CD4-positive, alpha-beta memory T cell (primary cell): ENCODE measurements around the gene STAT2. TPM values are rescaled to one million over a fixed set of nuclear protein-coding genes. Genes with fewer than 3 reads are reported as not detected.

Source experiments
- CTCF ChIA-PET: fragments of 350-600 bp; sonication (Branson Sonifier 250); formaldehyde crosslinking; loops from one replicate; lab custom pipeline; 2021; ENCODE audit warnings: inconsistent platforms; ENCODE audit not compliant: partially characterized antibody; lab: Charles Lee
- POLR2A ChIA-PET: fragments of 350-600 bp; sonication (Branson Sonifier 250); formaldehyde crosslinking; loops from one replicate; lab custom pipeline; 2021; ENCODE audit not compliant: partially characterized antibody; lab: Charles Lee
- DNase-seq, 5 donors: peaks; one replicate each; pipeline versions ENCODE4 v3.0.0 to v3.0.0-alpha.2; 2020 to 2022; ENCODE audit warnings: mixed read lengths in 1 of 5
- H3K27ac ChIP-seq: one replicate; pipeline ENCODE4 v1.7.0; 2013; ENCODE audit warnings: low read depth, low read length
- H3K27me3 ChIP-seq: 2 replicates; pipeline ENCODE4 v1.7.0; 2013; ENCODE audit warnings: mild to moderate bottlenecking, low read length, moderate library complexity; ENCODE audit not compliant: insufficient read depth
- H3K36me3 ChIP-seq: 2 replicates; pipeline ENCODE4 v1.7.0; 2013; ENCODE audit warnings: mild to moderate bottlenecking, low read length, moderate library complexity; ENCODE audit not compliant: insufficient read depth
- H3K4me1 ChIP-seq: 2 replicates; pipeline ENCODE4 v1.7.0; 2013; ENCODE audit warnings: mild to moderate bottlenecking, low read length, moderate library complexity; ENCODE audit not compliant: insufficient read depth
- H3K4me3 ChIP-seq, 2 donors: one replicate each; pipeline ENCODE4 v1.7.0; 2013; ENCODE audit warnings: low read length in 2 of 2, mild to moderate bottlenecking in 1 of 2
- H3K9me3 ChIP-seq, 2 donors: one replicate each; pipeline ENCODE4 v1.7.0; 2013; ENCODE audit warnings: low read length in 2 of 2, control low read depth in 1 of 2; ENCODE audit not compliant: control insufficient read depth in 1 of 2
- H3K27ac Mint-ChIP-seq, 7 donors: one replicate each; pipeline ENCODE4 v1.8.0; 2020 to 2021; ENCODE audit warnings: mixed read lengths in 7 of 7, mild to moderate bottlenecking in 6 of 7, inconsistent platforms in 3 of 7, moderate library complexity in 3 of 7
- H3K27me3 Mint-ChIP-seq, 2 donors: one replicate each; pipeline ENCODE4 v1.8.0; 2020 to 2021; ENCODE audit warnings: mixed read lengths in 2 of 2
- H3K36me3 Mint-ChIP-seq, 2 donors: one replicate each; pipeline ENCODE4 v1.8.0; 2020 to 2021; ENCODE audit warnings: mixed read lengths in 2 of 2, inconsistent platforms in 1 of 2, mild to moderate bottlenecking in 1 of 2
- H3K4me1 Mint-ChIP-seq, 4 donors: one replicate each; pipeline ENCODE4 v1.8.0; 2020 to 2021; ENCODE audit warnings: mixed read lengths in 4 of 4, mild to moderate bottlenecking in 1 of 4
- H3K4me3 Mint-ChIP-seq, 8 donors: one replicate each; pipeline ENCODE4 v1.8.0; 2020 to 2021; ENCODE audit warnings: mixed read lengths in 8 of 8, mild to moderate bottlenecking in 7 of 8, moderate library complexity in 6 of 8, inconsistent platforms in 3 of 8
- H3K9me3 Mint-ChIP-seq, 8 donors: one replicate each; pipeline ENCODE4 v1.8.0; 2020 to 2021; ENCODE audit warnings: mixed read lengths in 8 of 8, mild to moderate bottlenecking in 5 of 8, inconsistent platforms in 3 of 8, moderate library complexity in 1 of 8
- intact Hi-C: fragments of 100-400 bp; cut with micrococcal nuclease; formaldehyde crosslinking; loops from one replicate; pipeline ENCODE4 v1.15.1; 2023
- polyA plus RNA-seq, 2 donors: library from polyadenylated mRNA; unstranded; fragments of 300-500 nt; fragmentation: Illumina TruSeq; gene quantifications; one replicate each; pipeline ENCODE4 v1.2.3, GENCODE V29; 2021
- total RNA-seq, 2 experiments: library from RNA; stranded (reverse); gene quantifications; one replicate each; pipeline ENCODE4 v1.2.3, GENCODE V29; 2021

The STAT2 gene
- total and polyA plus RNA-seq, 4 experiments from 2014 or later: 74.4 to 193 (median 136) TPM

DNA sequence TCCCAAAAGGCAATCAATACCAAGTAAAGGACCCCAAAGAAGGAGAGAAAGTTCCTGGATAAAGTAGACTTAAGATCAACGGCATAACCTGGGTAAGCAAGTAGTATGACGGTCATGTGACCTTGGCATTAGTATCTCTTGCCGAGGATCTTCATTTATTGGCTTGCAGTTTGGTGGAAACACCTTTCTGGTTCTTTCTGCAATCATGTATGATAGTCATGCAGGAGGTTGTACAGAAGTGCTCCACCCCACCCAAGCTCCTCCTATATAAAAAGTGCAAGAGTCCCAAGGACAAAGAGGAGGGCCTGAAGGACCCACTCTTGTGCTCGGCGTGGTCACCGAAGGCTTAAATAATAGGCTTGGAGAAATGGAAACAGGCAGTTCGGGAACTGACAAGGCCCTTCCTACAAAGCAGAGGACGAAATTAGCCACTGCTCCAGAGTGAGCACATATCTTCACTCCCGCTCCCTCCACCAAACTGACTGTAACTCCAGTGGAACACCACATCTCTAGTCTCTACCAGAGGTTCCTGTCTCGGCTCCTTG lies 60.5 kb downstream of the STAT2 start:
- DNase-seq: peak; percentile 38 to 67 (median 49)
- Histone ChIP-seq H3K4me3 (peak overlapping the region; percentile 79 to 83), H3K27ac (peak overlapping the region; percentile 99), H3K4me1 (peaks cover 57% of the 10 kb centered on the region), H3K27me3 (no peaks in the 10 kb centered on the region), H3K9me3 (no peaks in the 10 kb centered on the region), H3K36me3 (peaks cover 4% of the 10 kb centered on the region)
- Mint-ChIP-seq H3K27ac (peak overlapping the region; percentile 95 to 99 (median 98)), H3K36me3 (peaks cover 0 to 27% of the 10 kb centered on the region in 2 donors), H3K4me1 (peaks cover 31 to 67% (median 52%) of the 10 kb centered on the region in 4 donors), H3K27me3 (no peaks in the 10 kb centered on the region), H3K9me3 (no peaks in the 10 kb centered on the region), H3K4me3 (peak overlapping the region; percentile 90 to 97 (median 96))
- intact Hi-C loops: loop anchor here (1.0 kb wide), 1 partner anchor 8 kb away; no protein-coding TSS in a partner anchor
- CTCF ChIA-PET: interaction anchor here (1.3 to 1.6 kb wide), 4 partner anchors 17 to 165 kb away, joined by 4 to 6 read pairs (median 6); partner anchors contain the start of genes CNPY2, RNF41 and STAT2
- POLR2A ChIA-PET: interaction anchor here (0.6 to 2.8 kb wide), 17 partner anchors 8 to 427 kb away, joined by 3 to 11 read pairs (median 4); partner anchors contain the start of genes ANKRD52, CNPY2, ESYT1 and IL23A

GRCh38 chr12:56298828-56299227 lies 61.1 kb downstream of the STAT2 start:
- ChIA-PET CTCF (interaction anchor here (0.9 to 2.3 kb wide), 8 partner anchors 10 to 175 kb away, joined by 3 to 7 read pairs (median 6); partner anchors contain the start of genes CNPY2, RNF41, SMARCC2 and STAT2), POLR2A (interaction anchor here (0.8 to 2.8 kb wide), 14 partner anchors 8 to 427 kb away, joined by 3 to 11 read pairs (median 4); partner anchors contain the start of genes ANKRD52, CNPY2, ESYT1 and IL23A)
- peaks cover 34 to 71% (median 55%) of the 10 kb centered on the region in 4 donors for H3K4me1 Mint-ChIP-seq
- Histone ChIP-seq H3K27ac (peak overlapping the region; percentile 99), H3K4me1 (peaks cover 61% of the 10 kb centered on the region), H3K4me3 (peak overlapping the region; percentile 79 to 83), H3K36me3 (peaks cover 4% of the 10 kb centered on the region), H3K9me3 (no peaks in the 10 kb centered on the region), H3K27me3 (no peaks in the 10 kb centered on the region)
- peaks cover 0 to 30% of the 10 kb centered on the region in 2 donors for H3K36me3 Mint-ChIP-seq
- intact Hi-C loops: loop anchor here (1.0 kb wide), 1 partner anchor 8 kb away; no protein-coding TSS in a partner anchor
- H3K27me3 Mint-ChIP-seq: no peaks in the 10 kb centered on the region
- peak overlapping the region; percentile 90 to 97 (median 96) for H3K4me3 Mint-ChIP-seq
- peak overlapping the region; percentile 95 to 99 (median 98) for H3K27ac Mint-ChIP-seq
- H3K9me3 Mint-ChIP-seq: no peaks in the 10 kb centered on the region
- DNase-seq: peak in 1 of 5 donors; percentile 8

GRCh38 chr12:56297400-56297799 lies 62.5 kb downstream of the STAT2 start:
- POLR2A ChIA-PET: interaction anchor here (0.7 to 1.5 kb wide), 5 partner anchors 18 to 172 kb away, joined by 3 to 5 read pairs (median 3); partner anchors contain the start of genes CNPY2, COQ10A and TIMELESS
- Mint-ChIP-seq H3K4me1 (peaks cover 37 to 78% (median 60%) of the 10 kb centered on the region in 4 donors), H3K36me3 (peaks cover 3 to 35% of the 10 kb centered on the region in 2 donors), H3K4me3 (peak overlapping the region in 5 of 8 donors; percentile 19 to 59 (median 28)), H3K27ac (peak overlapping the region in 5 of 7 donors; percentile 47 to 98 (median 79)), H3K27me3 (no peaks in the 10 kb centered on the region), H3K9me3 (no peaks in the 10 kb centered on the region)
- CTCF ChIA-PET: interaction anchor here (1.1 to 2.3 kb wide), 6 partner anchors 10 to 108 kb away, joined by 3 to 7 read pairs (median 4); partner anchors contain the start of genes COQ10A, SMARCC2 and STAT2
- no peak overlapping the region for H3K27ac ChIP-seq
- no peak for DNase-seq
- peaks cover 6% of the 10 kb centered on the region for H3K36me3 ChIP-seq
- no peak overlapping the region for H3K4me3 ChIP-seq
- no peaks in the 10 kb centered on the region for H3K27me3 ChIP-seq
- no peaks in the 10 kb centered on the region for H3K9me3 ChIP-seq
- peaks cover 68% of the 10 kb centered on the region for H3K4me1 ChIP-seq
- intact Hi-C loops: no loop called here

DNA sequence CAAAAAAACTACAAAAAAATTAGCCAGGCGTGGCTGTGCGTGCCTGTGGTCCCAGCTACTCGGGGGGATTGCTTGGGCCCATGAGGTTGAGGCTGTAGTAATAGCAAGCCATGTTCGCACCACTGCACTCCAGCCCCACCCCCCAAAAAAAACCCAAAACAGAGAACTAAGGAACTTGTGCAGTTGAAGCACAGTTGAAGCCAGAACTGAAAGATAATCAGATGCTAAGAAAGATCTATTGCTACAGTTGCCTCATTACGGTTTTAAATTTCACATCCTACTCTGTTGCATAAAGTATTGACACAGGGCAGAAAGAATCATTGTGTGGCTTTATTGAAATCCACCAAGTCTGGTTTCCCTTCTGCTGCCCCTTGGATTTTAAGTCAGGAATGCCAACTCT lies 63.6 kb downstream of the STAT2 start:
- intact Hi-C loops: no loop called here
- Mint-ChIP-seq H3K27me3 (no peaks in the 10 kb centered on the region), H3K4me3 (peak overlapping the region in 1 of 8 donors; percentile 70), H3K27ac (peak overlapping the region in 6 of 7 donors; percentile 21 to 96 (median 40)), H3K36me3 (peaks cover 4 to 39% of the 10 kb centered on the region in 2 donors), H3K9me3 (no peaks in the 10 kb centered on the region), H3K4me1 (peaks cover 38 to 75% (median 57%) of the 10 kb centered on the region in 4 donors)
- no peaks in the 10 kb centered on the region for H3K9me3 ChIP-seq
- H3K27me3 ChIP-seq: no peaks in the 10 kb centered on the region
- ChIA-PET POLR2A (interaction anchor here (1.5 kb wide), 1 partner anchor 20 kb away, joined by 5 read pairs; the partner anchor contains the start of gene CNPY2), CTCF (interaction anchor here (1.2 kb wide), 1 partner anchor 30 kb away, joined by 3 read pairs; the partner anchor contains the start of gene COQ10A)
- no peak overlapping the region for H3K4me3 ChIP-seq
- peaks cover 66% of the 10 kb centered on the region for H3K4me1 ChIP-seq
- no peak overlapping the region for H3K27ac ChIP-seq
- DNase-seq: no peak
- peaks cover 9% of the 10 kb centered on the region for H3K36me3 ChIP-seq

GRCh38 chr12:56293795-56294194 lies 66.1 kb downstream of the STAT2 start:
- Histone ChIP-seq H3K36me3 (peaks cover 14% of the 10 kb centered on the region), H3K27me3 (no peaks in the 10 kb centered on the region), H3K9me3 (no peaks in the 10 kb centered on the region), H3K4me3 (no peak overlapping the region), H3K4me1 (peaks cover 56% of the 10 kb centered on the region), H3K27ac (no peak overlapping the region)
- intact Hi-C loops: no loop called here
- H3K9me3 Mint-ChIP-seq: no peaks in the 10 kb centered on the region
- POLR2A ChIA-PET: no interaction called here
- H3K36me3 Mint-ChIP-seq: peaks cover 11 to 34% of the 10 kb centered on the region in 2 donors
- peak overlapping the region in 2 of 7 donors; percentile 16 to 60 for H3K27ac Mint-ChIP-seq
- CTCF ChIA-PET: interaction anchor here (1.0 kb wide), 1 partner anchor 10 kb away, joined by 3 read pairs; no protein-coding TSS in a partner anchor
- DNase-seq: no peak
- peaks cover 34 to 69% (median 47%) of the 10 kb centered on the region in 4 donors for H3K4me1 Mint-ChIP-seq
- no peaks in the 10 kb centered on the region for H3K27me3 Mint-ChIP-seq
- no peak overlapping the region for H3K4me3 Mint-ChIP-seq

Other genes starting within 250 kb of the STAT2 start
- 1,000 to 10,000 TPM; 5,438 to 5,728 TPM for gene RPL41, start 243.5 kb downstream of the STAT2 start, total RNA-seq
- 1,000 to 10,000 TPM; 6,058 to 8,691 TPM for gene RPL41, start 243.5 kb downstream of the STAT2 start, polyA plus RNA-seq
- 10 to 100 TPM; 16.3 to 19.6 TPM for gene ZC3H10, start 241.8 kb downstream of the STAT2 start, total RNA-seq
- gene ZC3H10, start 241.8 kb downstream of the STAT2 start, polyA plus RNA-seq: 1 to 10 TPM in 1 of 2 donors, under 1 TPM in 1; 0.27 to 3.9 TPM
- gene ESYT1, start 231.8 kb downstream of the STAT2 start, total RNA-seq: 100 to 1,000 TPM; 249 to 258 TPM
- gene ESYT1, start 231.8 kb downstream of the STAT2 start, polyA plus RNA-seq: 100 to 1,000 TPM; 395 to 690 TPM
- 1 to 10 TPM; 2.6 to 3.4 TPM for gene MYL6B, start 207.5 kb downstream of the STAT2 start, total RNA-seq
- gene MYL6B, start 207.5 kb downstream of the STAT2 start, polyA plus RNA-seq: 1 to 10 TPM; 1.8 to 4.8 TPM
- gene MYL6, start 201.7 kb downstream of the STAT2 start, total RNA-seq: 100 to 1,000 TPM; 567 to 589 TPM
- gene MYL6, start 201.7 kb downstream of the STAT2 start, polyA plus RNA-seq: 1,000 to 10,000 TPM; 2,141 to 3,317 TPM
- 100 to 1,000 TPM; 192 to 199 TPM for gene SMARCC2, start 170.6 kb downstream of the STAT2 start, total RNA-seq
- gene SMARCC2, start 170.6 kb downstream of the STAT2 start, polyA plus RNA-seq: 10 to 100 TPM; 27.0 to 90.9 TPM
- gene RNF41, start 138.2 kb downstream of the STAT2 start, total RNA-seq: 10 to 100 TPM; 38.1 to 44.8 TPM
- 10 to 100 TPM; 33.2 to 46.7 TPM for gene RNF41, start 138.2 kb downstream of the STAT2 start, polyA plus RNA-seq
- 10 to 100 TPM; 16.9 to 19.1 TPM for gene NABP2, start 135.8 kb downstream of the STAT2 start, total RNA-seq
- 1 to 10 TPM; 4.1 to 4.7 TPM for gene NABP2, start 135.8 kb downstream of the STAT2 start, polyA plus RNA-seq
- gene SLC39A5, start 130.1 kb downstream of the STAT2 start, total RNA-seq: 1 to 10 TPM in 1 of 2 experiments, under 1 TPM in 1; 0.64 to 2.1 TPM
- not detected for gene SLC39A5, start 130.1 kb downstream of the STAT2 start, polyA plus RNA-seq
- 10 to 100 TPM; 44.1 to 44.5 TPM for gene ANKRD52, start 101.7 kb downstream of the STAT2 start, total RNA-seq
- gene ANKRD52, start 101.7 kb downstream of the STAT2 start, polyA plus RNA-seq: 10 to 100 TPM in 1 of 2 donors, 1 to 10 TPM in 1; 3.4 to 25.1 TPM
- gene COQ10A, start 93.2 kb downstream of the STAT2 start, total RNA-seq: 10 to 100 TPM; 35.3 to 38.6 TPM
- 10 to 100 TPM in 1 of 2 donors, 1 to 10 TPM in 1; 8.7 to 11.7 TPM for gene COQ10A, start 93.2 kb downstream of the STAT2 start, polyA plus RNA-seq
- gene CS, start 59.8 kb downstream of the STAT2 start, total RNA-seq: 100 to 1,000 TPM; 134 to 136 TPM
- 10 to 100 TPM; 73.1 to 98.7 TPM for gene CS, start 59.8 kb downstream of the STAT2 start, polyA plus RNA-seq
- 10 to 100 TPM; 93.5 to 95.8 TPM for gene CNPY2, start 44.1 kb downstream of the STAT2 start, total RNA-seq
- 100 to 1,000 TPM; 174 to 184 TPM for gene CNPY2, start 44.1 kb downstream of the STAT2 start, polyA plus RNA-seq
- 100 to 1,000 TPM; 193 to 203 TPM for gene PAN2, start 26.1 kb downstream of the STAT2 start, total RNA-seq
- gene PAN2, start 26.1 kb downstream of the STAT2 start, polyA plus RNA-seq: 10 to 100 TPM in 1 of 2 donors, 1 to 10 TPM in 1; 5.6 to 10.2 TPM
- gene IL23A, start 21.2 kb downstream of the STAT2 start, total RNA-seq: 10 to 100 TPM; 34.1 to 34.4 TPM
- 10 to 100 TPM; 30.3 to 40.1 TPM for gene IL23A, start 21.2 kb downstream of the STAT2 start, polyA plus RNA-seq
- not detected for gene APOF, start 2.8 kb upstream of the STAT2 start, total RNA-seq
- gene APOF, start 2.8 kb upstream of the STAT2 start, polyA plus RNA-seq: not detected
- 1 to 10 TPM; 7.3 to 7.5 TPM for gene TIMELESS, start 89.3 kb upstream of the STAT2 start, total RNA-seq
- 1 to 10 TPM; 3.2 to 5.1 TPM for gene TIMELESS, start 89.3 kb upstream of the STAT2 start, polyA plus RNA-seq
- gene MIP, start 94.5 kb upstream of the STAT2 start, total RNA-seq: not detected
- under 1 TPM; 0.09 to 0.32 TPM for gene MIP, start 94.5 kb upstream of the STAT2 start, polyA plus RNA-seq
- gene SPRYD4, start 108.5 kb upstream of the STAT2 start, total RNA-seq: 1 to 10 TPM; 6.5 to 6.9 TPM
- 1 to 10 TPM; 1.1 to 1.5 TPM for gene SPRYD4, start 108.5 kb upstream of the STAT2 start, polyA plus RNA-seq
- gene GLS2, start 128.1 kb upstream of the STAT2 start, total RNA-seq: 10 to 100 TPM in 1 of 2 experiments, 1 to 10 TPM in 1; 9.8 to 12.2 TPM
- 1 to 10 TPM; 4.2 to 5.0 TPM for gene GLS2, start 128.1 kb upstream of the STAT2 start, polyA plus RNA-seq
- 1 to 10 TPM; 1.9 to 2.0 TPM for gene RBMS2, start 161.7 kb upstream of the STAT2 start, total RNA-seq
- gene RBMS2, start 161.7 kb upstream of the STAT2 start, polyA plus RNA-seq: 1 to 10 TPM in 1 of 2 donors, under 1 TPM in 1; 0.39 to 1.2 TPM